Transverse colon (tissue), 3 donors: ENCODE data around the gene NEURL1.

ENCODE experiments used
- POLR2A ChIP-seq: fragments of 450-650 bp; IDR thresholded peaks from one replicate; pipeline ENCODE4 v1.6.1; 2016; ENCODE audit warnings: antibody characterized with exemption, mild to moderate bottlenecking, moderate library complexity
- TF ChIP-seq, protein P1 (sequence below), 5 experiments: fragments of 200-600 bp in 3 of 5; fragments of 450-650 bp in 2 of 5; sonication (generic) in 3 of 5; IDR thresholded peaks; 1 replicate in 2 of 5; 2 replicates in 3 of 5; pipeline ENCODE4 v1.5.1; 2016 to 2017; ENCODE audit warnings: antibody characterized with exemption in 5 of 5, inconsistent platforms in 3 of 5, mild to moderate bottlenecking in 2 of 5, moderate library complexity in 1 of 5

- TF ChIP-seq, protein P1, sequence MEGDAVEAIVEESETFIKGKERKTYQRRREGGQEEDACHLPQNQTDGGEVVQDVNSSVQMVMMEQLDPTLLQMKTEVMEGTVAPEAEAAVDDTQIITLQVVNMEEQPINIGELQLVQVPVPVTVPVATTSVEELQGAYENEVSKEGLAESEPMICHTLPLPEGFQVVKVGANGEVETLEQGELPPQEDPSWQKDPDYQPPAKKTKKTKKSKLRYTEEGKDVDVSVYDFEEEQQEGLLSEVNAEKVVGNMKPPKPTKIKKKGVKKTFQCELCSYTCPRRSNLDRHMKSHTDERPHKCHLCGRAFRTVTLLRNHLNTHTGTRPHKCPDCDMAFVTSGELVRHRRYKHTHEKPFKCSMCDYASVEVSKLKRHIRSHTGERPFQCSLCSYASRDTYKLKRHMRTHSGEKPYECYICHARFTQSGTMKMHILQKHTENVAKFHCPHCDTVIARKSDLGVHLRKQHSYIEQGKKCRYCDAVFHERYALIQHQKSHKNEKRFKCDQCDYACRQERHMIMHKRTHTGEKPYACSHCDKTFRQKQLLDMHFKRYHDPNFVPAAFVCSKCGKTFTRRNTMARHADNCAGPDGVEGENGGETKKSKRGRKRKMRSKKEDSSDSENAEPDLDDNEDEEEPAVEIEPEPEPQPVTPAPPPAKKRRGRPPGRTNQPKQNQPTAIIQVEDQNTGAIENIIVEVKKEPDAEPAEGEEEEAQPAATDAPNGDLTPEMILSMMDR (IDR thresholded peaks at IDR 0.05) = no peak
- no peak for TF ChIP-seq POLR2A
Measured at GRCh38 chr10:103544657-103545310, 51.3 kb downstream of the NEURL1 start.
